NK-92 treated with Interleukin-12 subunit alpha and Interleukin-12 subunit beta, amount 100 ng/mL, for 24 hours (cell line): Measurements from ENCODE around the gene BRINP3.

Experiments
- DNase-seq: peaks from one replicate; lab custom pipeline; 2025; lab: John Stamatoyannopoulos, UW

The BRINP3 gene

GRCh38 chr1:190452272-190452848, 25.3 kb downstream of the BRINP3 start:
- DNase-seq, result no peak

DNA sequence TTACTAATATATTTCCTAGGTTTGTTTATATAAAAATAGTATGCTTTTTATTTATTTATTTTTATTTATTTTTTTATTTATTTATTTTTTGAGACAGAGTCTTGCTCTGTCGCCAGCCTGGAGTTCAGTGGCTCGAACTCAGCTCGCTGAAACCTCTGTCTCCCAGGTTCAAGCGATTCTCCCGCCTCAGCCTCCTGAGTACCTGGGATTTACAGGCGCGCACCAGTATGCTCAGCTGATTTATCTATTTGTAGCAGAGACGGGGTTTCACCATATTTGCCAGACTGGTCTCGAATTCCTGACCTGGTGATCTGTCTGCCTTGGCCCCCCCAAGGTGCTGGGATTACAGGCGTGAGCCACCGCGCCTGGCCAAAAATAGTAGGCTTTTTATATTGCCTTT, 33.2 kb downstream of the BRINP3 start:
- DNase-seq, result no peak

GRCh38 chr1:190439447-190439846, 38.2 kb downstream of the BRINP3 start:
- DNase-seq, result no peak

DNA sequence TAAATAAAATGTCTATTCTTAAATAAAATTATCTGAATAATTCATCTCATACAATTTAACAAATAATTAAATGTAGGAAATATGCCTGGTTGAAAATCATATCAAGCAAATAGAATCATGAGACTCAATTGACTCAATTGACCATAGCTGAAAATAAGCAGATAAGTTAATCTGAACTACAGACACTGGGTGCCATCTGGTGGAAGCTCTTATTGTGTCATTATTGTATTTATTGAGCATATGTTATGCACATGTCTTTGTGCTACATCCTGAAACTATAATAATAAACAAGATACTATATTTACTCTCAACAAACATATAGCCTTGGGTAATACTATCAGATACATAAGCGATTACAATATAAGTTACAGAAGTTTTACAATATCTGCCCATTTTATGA, 41.0 kb downstream of the BRINP3 start:
- no peak for DNase-seq

GRCh38 chr1:190429932-190430331, 47.7 kb downstream of the BRINP3 start:
- no peak for DNase-seq

DNA sequence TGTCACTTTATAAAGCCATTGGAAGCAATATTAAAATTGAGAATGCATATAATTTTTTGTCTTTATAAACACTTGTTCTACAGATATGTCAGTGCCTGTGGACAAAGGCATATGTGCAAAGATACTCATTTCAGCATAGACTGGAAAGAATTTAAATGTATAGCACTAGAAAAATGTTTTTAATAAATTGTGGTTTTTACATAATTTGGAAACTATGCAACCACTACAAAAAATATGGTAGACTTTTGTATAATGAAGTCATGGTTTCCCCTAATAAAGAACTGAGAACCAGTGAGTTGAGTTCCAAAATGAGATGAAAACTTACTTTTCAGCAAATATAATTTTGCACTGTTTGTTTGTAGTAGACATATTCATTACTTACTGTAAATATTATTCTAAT, 48.5 kb downstream of the BRINP3 start:
- DNase-seq, result no peak

DNA sequence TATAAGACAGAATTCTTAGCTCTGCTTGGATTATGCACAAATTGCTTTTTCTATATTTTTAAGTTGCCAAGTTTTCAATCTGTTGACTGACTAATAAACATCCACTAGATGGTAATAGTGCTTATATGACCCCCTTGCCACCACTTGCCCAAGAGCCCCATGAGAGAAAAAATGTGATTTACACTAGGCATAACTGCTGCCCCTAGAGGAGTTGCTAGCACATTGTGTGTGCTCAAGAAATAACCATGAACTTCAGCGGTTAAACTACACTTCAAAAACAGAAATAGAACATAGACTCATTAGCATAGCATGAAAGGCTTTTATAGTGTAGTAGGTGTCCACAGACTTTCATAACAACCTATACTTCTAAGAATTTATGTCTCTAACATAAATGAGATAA, 61.4 kb downstream of the BRINP3 start:
- no peak for DNase-seq

GRCh38 chr1:190413142-190413541, 64.5 kb downstream of the BRINP3 start:
- DNase-seq, result no peak

GRCh38 chr1:190403402-190403801, 74.3 kb downstream of the BRINP3 start:
- no peak for DNase-seq

- no peak for DNase-seq
Measured at GRCh38 chr1:190399233-190399632, 78.4 kb downstream of the BRINP3 start.

GRCh38 chr1:190391582-190391981, 86.1 kb downstream of the BRINP3 start:
- no peak for DNase-seq

DNA sequence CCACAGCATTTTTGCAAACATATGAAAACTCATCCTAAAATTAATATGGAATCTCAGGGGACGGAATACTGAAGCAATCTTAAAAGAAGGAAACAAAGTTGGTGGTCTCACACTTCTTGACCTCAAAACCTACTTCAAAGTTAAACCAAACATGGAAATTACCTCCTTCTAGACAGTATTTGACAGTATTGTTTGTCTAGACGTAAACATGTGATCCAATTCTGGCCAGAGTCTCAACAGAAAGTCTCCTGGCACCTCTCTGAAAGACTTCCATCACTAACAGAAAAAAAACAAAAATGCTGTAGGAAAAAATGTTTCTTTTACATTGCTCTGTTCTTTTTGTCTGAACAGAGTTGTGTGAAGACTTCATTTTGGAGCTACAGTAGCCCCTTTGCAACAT, 99.7 kb downstream of the BRINP3 start:
- no peak for DNase-seq

DNA sequence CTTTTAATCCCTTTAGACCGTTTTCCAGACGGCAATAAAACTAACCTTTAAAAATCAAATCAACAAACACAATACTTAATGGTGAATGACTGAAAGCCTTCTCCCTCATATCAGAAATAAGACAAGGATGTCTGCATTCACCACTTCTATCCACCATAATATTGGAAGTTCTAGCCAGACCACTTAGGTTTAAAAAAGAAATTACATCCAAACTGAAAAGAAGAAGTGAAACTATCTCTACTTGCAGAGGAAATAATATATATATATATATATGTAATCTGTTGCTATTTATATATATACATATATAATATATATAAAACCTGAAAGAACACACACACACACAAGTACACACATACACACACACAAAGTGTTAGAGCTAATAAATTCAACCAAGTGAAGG, 100.4 kb downstream of the BRINP3 start:
- DNase-seq, result no peak

GRCh38 chr1:190376044-190376443, 101.6 kb downstream of the BRINP3 start:
- no peak for DNase-seq

DNA sequence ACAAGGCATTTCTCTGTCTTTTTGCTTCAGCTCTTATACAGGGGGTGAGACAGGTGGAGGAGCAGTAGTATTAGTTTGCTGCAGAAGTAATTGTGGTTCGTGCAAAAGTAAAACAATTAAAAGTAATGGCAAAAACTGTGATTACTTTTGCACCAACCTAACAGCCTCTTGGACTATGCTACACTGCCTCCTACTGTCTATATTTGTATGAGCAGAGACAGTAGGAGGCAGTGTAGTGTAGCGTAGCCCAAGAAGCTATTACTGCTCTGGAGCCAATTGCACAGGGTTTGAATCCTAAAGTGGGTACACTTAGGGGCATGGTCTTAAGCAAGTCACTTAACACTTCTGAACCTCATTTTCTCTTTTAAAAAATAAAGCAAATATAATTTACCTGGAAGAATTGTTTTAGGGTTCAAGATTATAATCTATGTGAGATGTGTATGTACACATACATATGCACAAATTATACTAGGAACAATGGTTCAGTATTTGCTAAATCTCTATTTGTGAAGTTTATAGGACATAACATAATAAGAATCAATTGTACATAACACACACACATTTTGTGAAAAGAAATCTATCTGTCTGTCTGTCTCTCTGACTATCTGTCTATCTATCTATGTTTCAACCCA, 103.8 kb downstream of the BRINP3 start:
- DNase-seq, result no peak

DNA sequence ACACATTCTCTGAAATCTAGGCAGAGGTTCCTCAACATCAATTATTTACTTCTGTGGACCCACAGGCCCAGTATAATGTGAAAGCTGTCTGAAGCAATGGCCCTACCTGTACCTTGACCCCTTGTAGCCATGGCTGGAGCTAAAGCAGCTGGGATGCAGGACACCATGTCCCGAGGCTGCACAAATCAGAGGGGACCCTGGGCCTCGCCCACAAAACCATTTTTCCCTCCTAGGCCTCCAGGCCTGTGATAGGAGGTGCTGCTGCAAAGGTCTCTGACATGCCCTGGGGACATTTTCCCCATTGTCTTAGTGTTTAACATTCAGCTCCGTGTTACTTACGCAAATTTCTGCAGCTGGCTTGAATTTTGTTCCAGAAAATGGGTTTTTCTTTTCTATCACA, 110.5 kb downstream of the BRINP3 start:
- DNase-seq, result no peak

DNA sequence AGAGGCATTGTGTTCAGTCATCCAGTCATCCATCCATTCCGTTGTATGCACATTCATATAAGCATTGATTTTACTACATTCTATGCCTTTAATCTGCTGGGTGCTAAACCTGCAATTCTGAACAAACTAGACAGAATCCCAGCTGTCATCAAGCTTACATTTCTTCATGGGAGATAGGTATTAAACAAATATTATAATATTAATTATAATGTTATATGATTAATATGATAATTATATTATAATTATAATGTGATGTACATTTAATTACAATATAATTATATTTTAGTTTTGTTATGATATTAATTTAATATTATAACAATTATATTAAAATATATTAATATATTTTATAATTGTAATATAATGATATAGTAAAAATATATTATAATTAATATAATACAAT, 112.4 kb downstream of the BRINP3 start:
- no peak for DNase-seq

GRCh38 chr1:190353538-190354101, 124.0 kb downstream of the BRINP3 start:
- no peak for DNase-seq

- no peak for DNase-seq
Measured at GRCh38 chr1:190344454-190344853, 133.2 kb downstream of the BRINP3 start.

GRCh38 chr1:190338829-190339228, 138.8 kb downstream of the BRINP3 start:
- DNase-seq, result no peak

- no peak for DNase-seq
Measured at GRCh38 chr1:190328871-190329270, 148.8 kb downstream of the BRINP3 start.

DNA sequence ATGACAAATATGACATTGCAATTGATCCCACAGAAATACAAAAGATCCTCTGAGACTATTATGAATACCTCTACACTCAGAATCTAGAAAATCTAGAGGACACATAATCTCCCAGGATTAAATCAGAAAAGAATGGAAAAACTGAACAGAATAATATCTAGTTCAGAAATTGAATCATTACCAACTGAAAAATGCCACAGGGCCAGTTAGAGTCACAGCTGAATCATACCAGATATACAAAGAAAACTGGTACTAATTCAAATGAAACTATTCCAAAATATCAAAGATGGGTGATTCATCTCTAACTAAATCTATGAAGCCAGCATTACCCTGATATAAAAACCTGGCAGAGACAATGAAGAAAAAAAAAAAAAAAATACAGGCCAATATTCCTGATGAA, 149.3 kb downstream of the BRINP3 start:
- no peak for DNase-seq

DNA sequence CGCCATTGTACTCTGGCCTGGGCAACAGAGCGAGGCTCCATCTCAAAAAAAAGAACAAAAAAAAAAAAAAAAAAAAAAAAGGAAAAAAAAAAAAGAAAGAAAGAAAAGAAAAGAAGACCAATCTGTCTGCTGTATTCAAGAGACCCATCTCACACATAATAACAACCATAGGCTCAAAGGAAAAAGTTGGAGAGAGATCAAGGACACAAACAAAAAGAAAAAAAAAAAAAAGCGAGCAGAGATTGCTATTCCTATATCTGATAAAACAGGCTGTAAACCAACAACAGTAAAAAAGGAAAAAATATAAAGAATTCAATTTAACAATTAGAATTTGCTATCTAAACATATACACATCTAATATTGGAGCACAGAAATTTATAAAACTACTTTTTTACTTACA, 150.4 kb downstream of the BRINP3 start:
- DNase-seq, result no peak

- DNase-seq, result no peak
Measured at GRCh38 chr1:190323530-190323929, 154.1 kb downstream of the BRINP3 start.
